SK-N-SH (cell line): ENCODE results near the gene DNAJC18. TPM values are rescaled to one million over a fixed set of nuclear protein-coding genes. Genes with fewer than 3 reads are reported as not detected.

Experiments
- CTCF ChIA-PET: fragments of 300-600, 350-600 bp; formaldehyde crosslinking; extraction: SDS; loops from one replicate; lab custom pipeline; 2021; lab: Yijun Ruan, JAX
- POLR2A ChIA-PET: fragments of 350-600 bp; sonication (Branson Sonifier 250); formaldehyde crosslinking; extraction: SDS; loops from one replicate; lab custom pipeline; 2020; ENCODE audit warnings: antibody characterized with exemption, inconsistent platforms; lab: Yijun Ruan, JAX
- DNase-seq: peaks from one replicate; pipeline ENCODE4 v3.0.0; 2012
- H2AFZ ChIP-seq: fragments of 200-600 bp; sonication (generic); 2 replicates; pipeline ENCODE4 v1.8.1; 2016; ENCODE audit warnings: antibody characterized with exemption, mild to moderate bottlenecking, low read depth
- H3F3A ChIP-seq: fragments of 200-600 bp; sonication (generic); replicated peaks from 2 replicates; pipeline ENCODE3; 2016; ENCODE audit warnings: antibody characterized with exemption, mild to moderate bottlenecking; ENCODE audit not compliant: insufficient read depth
- H3K27ac ChIP-seq, 2 experiments: fragments of 200-500 bp in 1 of 2; fragments of 200-600 bp in 1 of 2; sonication (Bioruptor generic) in 1 of 2; sonication (generic), shearing (Covaris generic) in 1 of 2; 2 replicates each; pipeline versions ENCODE4 v1.5.1 to v1.6.1; 2014 to 2016; ENCODE audit warnings: low read depth in 2 of 2, inconsistent platforms in 1 of 2, low read length in 1 of 2, mild to moderate bottlenecking in 1 of 2, mixed read lengths in 1 of 2
- H3K27me3 ChIP-seq: fragments of 200-600 bp; sonication (generic), shearing (Covaris generic); 2 replicates; pipeline ENCODE4 v1.6.1; 2016; ENCODE audit warnings: mixed run types; ENCODE audit not compliant: insufficient read depth
- H3K36me3 ChIP-seq, 2 experiments: fragments of 200-500 bp in 1 of 2; fragments of 200-600 bp in 1 of 2; sonication (Bioruptor generic) in 1 of 2; sonication (generic) in 1 of 2; replicated peaks in 1 of 2; 2 replicates each; pipeline versions ENCODE3 to v1.5.1; 2014 to 2016; ENCODE audit warnings: low read length in 1 of 2, mild to moderate bottlenecking in 1 of 2; ENCODE audit not compliant: insufficient read depth in 2 of 2, control insufficient read depth in 1 of 2
- H3K4me1 ChIP-seq, 2 experiments: fragments of 200-500 bp in 1 of 2; fragments of 200-600 bp in 1 of 2; sonication (Bioruptor generic) in 1 of 2; sonication (generic), shearing (Covaris generic) in 1 of 2; 2 replicates each; pipeline versions ENCODE4 v1.5.1 to v1.6.1; 2014 to 2016; ENCODE audit warnings: low read depth in 1 of 2, low read length in 1 of 2, mixed run types in 1 of 2; ENCODE audit not compliant: insufficient read depth in 2 of 2, control insufficient read depth in 1 of 2
- H3K4me2 ChIP-seq: fragments of 200-600 bp; sonication (generic), shearing (Covaris generic); 2 replicates; pipeline ENCODE4 v1.6.1; 2017; ENCODE audit warnings: mixed run types
- H3K4me3 ChIP-seq, 2 experiments: fragments of 200-500 bp in 1 of 2; fragments of 200-600 bp in 1 of 2; sonication (Bioruptor generic) in 1 of 2; sonication (generic), shearing (Covaris generic) in 1 of 2; 2 replicates each; pipeline versions ENCODE4 v1.5.1 to v1.8.1; 2014 to 2016; ENCODE audit warnings: low read depth in 2 of 2, inconsistent platforms in 1 of 2, low read length in 1 of 2, mild to moderate bottlenecking in 1 of 2, mixed read lengths in 1 of 2, moderate library complexity in 1 of 2
- H3K79me2 ChIP-seq: fragments of 200-600 bp; sonication (generic); 2 replicates; pipeline ENCODE4 v1.8.1; 2017; ENCODE audit warnings: mild to moderate bottlenecking; ENCODE audit not compliant: insufficient read depth
- H3K9ac ChIP-seq: fragments of 200-600 bp; sonication (generic); 2 replicates; pipeline ENCODE4 v1.6.1; 2017; ENCODE audit warnings: mixed run types
- H3K9me2 ChIP-seq: fragments of 200-600 bp; sonication (generic); 2 replicates; pipeline ENCODE4 v1.6.1; 2017; ENCODE audit warnings: mixed run types
- H3K9me3 ChIP-seq: fragments of 200-600 bp; sonication (generic); 2 replicates; pipeline ENCODE4 v1.6.1; 2017; ENCODE audit warnings: mixed run types, mild to moderate bottlenecking, moderate library complexity
- H4K20me1 ChIP-seq: fragments of 200-600 bp; sonication (generic); 2 replicates; pipeline ENCODE4 v1.6.1; 2017; ENCODE audit warnings: mild to moderate bottlenecking, mixed run types; ENCODE audit not compliant: insufficient read depth
- CHD2 ChIP-seq: fragments of 150-350 bp; IDR thresholded peaks from 2 replicates; pipeline ENCODE4 v1.6.1; 2018; ENCODE audit warnings: low read length; ENCODE audit not compliant: partially characterized antibody
- CTCF ChIP-seq: fragments of 200-600 bp; sonication (generic); IDR thresholded peaks from 2 replicates; pipeline ENCODE4 v1.6.1; 2017; ENCODE audit warnings: antibody characterized with exemption, mild to moderate bottlenecking, moderate library complexity
- EZH2phosphoT487 ChIP-seq: fragments of 200-600 bp; sonication (generic); IDR thresholded peaks from 2 replicates; pipeline ENCODE4 v1.6.1; 2017; ENCODE audit warnings: low read depth, mixed run types, mild to moderate bottlenecking, antibody characterized with exemption, moderate library complexity, borderline replicate concordance
- FOSL2 ChIP-seq: IDR thresholded peaks from 2 replicates; pipeline ENCODE4 v1.4.0; 2012; ENCODE audit warnings: low read depth, mild to moderate bottlenecking, moderate library complexity, borderline replicate concordance
- FOXJ3 ChIP-seq: sonication (generic); formaldehyde crosslinking; IDR thresholded peaks from 2 replicates; pipeline ENCODE4 v1.5.1; 2020; ENCODE audit warnings: mild to moderate bottlenecking, missing genetic modification reagents
- GABPA ChIP-seq: IDR thresholded peaks from 2 replicates; pipeline ENCODE4 v1.4.0; 2012; ENCODE audit warnings: low read depth, mild to moderate bottlenecking
- GATA2 ChIP-seq: sonication (generic); formaldehyde crosslinking; IDR thresholded peaks from 2 replicates; pipeline ENCODE4 v1.5.0; 2020; ENCODE audit warnings: mild to moderate bottlenecking, missing genetic modification reagents
- PBX3 ChIP-seq: IDR thresholded peaks from 2 replicates; pipeline ENCODE4; 2012
- POLR2AphosphoS5 ChIP-seq: IDR thresholded peaks from 2 replicates; pipeline ENCODE4 v1.6.1; 2012; ENCODE audit warnings: low read depth, low read length
- RCOR1 ChIP-seq: fragments of 150-350 bp; IDR thresholded peaks from 2 replicates; pipeline ENCODE4 v1.6.1; 2017; ENCODE audit warnings: antibody characterized with exemption, low read length
- SIN3A ChIP-seq: IDR thresholded peaks from 2 replicates; pipeline ENCODE4 v1.6.1; 2012; ENCODE audit warnings: low read depth, mild to moderate bottlenecking, low read length, moderate library complexity, borderline replicate concordance
- TEAD4 ChIP-seq: IDR thresholded peaks from 2 replicates; pipeline ENCODE4 v1.4.0; 2012; ENCODE audit warnings: mild to moderate bottlenecking, borderline replicate concordance; ENCODE audit not compliant: insufficient read depth
- ZBTB33 ChIP-seq: IDR thresholded peaks from 2 replicates; pipeline ENCODE4 v1.4.0; 2012; ENCODE audit warnings: low read depth, borderline replicate concordance
- WGBS: methylation state at CpG from one replicate; pipeline ENCODE4 v1.1.6; 2017; ENCODE audit warnings: low lambda C conversion rate; 5-methylcytosine and 5-hydroxymethylcytosine counted together
- polyA plus RNA-seq, 3 experiments: library from polyadenylated mRNA; depleted of rRNA; stranded (reverse); fragments of >200 nt; gene quantifications; 2 replicates each; pipeline ENCODE4 v1.2.3, GENCODE V29; 2012

The DNAJC18 gene
- polyA plus RNA-seq, 1 of the 3 experiments (the other 2 are of a cell fraction) = 7.4 TPM

GRCh38 chr5:139377226-139377625 lies 62.1 kb downstream of the DNAJC18 start:
- peaks cover 4 to 9% of the 10 kb centered on the region in 2 experiments; a peak in 2 of 4 replicates for H3K4me1 ChIP-seq
- peaks cover 7% of the 10 kb centered on the region; the same call in 1 of the 2 replicates for H4K20me1 ChIP-seq
- H3K79me2 ChIP-seq = no peaks in the 10 kb centered on the region
- CTCF ChIA-PET = interaction anchor here (1.3 kb wide), 1 partner anchor 16 kb away, joined by 3 read pairs; no protein-coding TSS in a partner anchor
- POLR2A ChIA-PET = no interaction called here
- H3K27me3 ChIP-seq = no peaks in the 10 kb centered on the region
- H3F3A ChIP-seq = peaks cover 10% of the 10 kb centered on the region
- no peak overlapping the region for H2AFZ ChIP-seq
- TF ChIP-seq ZBTB33 = no peak
- TF ChIP-seq EZH2phosphoT487 = no peak
- no peak for TF ChIP-seq SIN3A
- no peak for TF ChIP-seq RCOR1
- no peak for TF ChIP-seq CTCF
- no peak for TF ChIP-seq GABPA
- TF ChIP-seq PBX3 = no peak
- no peak for TF ChIP-seq POLR2AphosphoS5
- TF ChIP-seq CHD2 = no peak
- H3K9me3 ChIP-seq = no peaks in the 10 kb centered on the region
- no peaks in the 10 kb centered on the region for H3K9me2 ChIP-seq
- no peak overlapping the region for H3K4me2 ChIP-seq
- no peak overlapping the region for H3K9ac ChIP-seq
- 94% methylated on average over 3 of the region's 3 CpGs for WGBS
- no peak overlapping the region for H3K27ac ChIP-seq
- H3K36me3 ChIP-seq = peaks cover 1 to 5% of the 10 kb centered on the region in 2 experiments
- H3K4me3 ChIP-seq = no peak overlapping the region
- DNase-seq = no peak

- ChIA-PET POLR2A (no interaction called here), CTCF (no interaction called here)
- no peak overlapping the region for H2AFZ ChIP-seq
- TF ChIP-seq FOXJ3 (CRISPR knock-in tag) (no peak), FOSL2 (no peak), TEAD4 (no peak), GATA2 (CRISPR knock-in tag) (no peak)
- no peak overlapping the region for H3K4me3 ChIP-seq
- no peak overlapping the region for H3K27ac ChIP-seq
- H3K9me2 ChIP-seq = no peaks in the 10 kb centered on the region
- peaks cover 11% of the 10 kb centered on the region for H3F3A ChIP-seq
- no peaks in the 10 kb centered on the region for H3K79me2 ChIP-seq
- no peak overlapping the region for H3K9ac ChIP-seq
- H3K9me3 ChIP-seq = no peaks in the 10 kb centered on the region
- peaks cover 10 to 13% of the 10 kb centered on the region in 2 experiments for H3K36me3 ChIP-seq
- no peak overlapping the region for H3K4me2 ChIP-seq
- no peak for DNase-seq
- H4K20me1 ChIP-seq = peaks cover 7% of the 10 kb centered on the region; the same call in 1 of the 2 replicates
- WGBS = 92% methylated on average over 7 of the region's 7 CpGs
- H3K27me3 ChIP-seq = no peaks in the 10 kb centered on the region
- H3K4me1 ChIP-seq = peaks cover 0 to 9% of the 10 kb centered on the region in 2 experiments; a peak in 2 of 4 replicates
Measured at GRCh38 chr5:139376364-139376763, 63.0 kb downstream of the DNAJC18 start.
